OCI-LY1 (cell line): Measurements from ENCODE around the gene CARMIL1.

ENCODE experiments used
- H2AFZ ChIP-seq: fragments of 200-600 bp; sonication (generic), shearing (Covaris generic); 2 replicates; pipeline ENCODE4 v1.6.0; 2014; ENCODE audit warnings: antibody characterized with exemption, mild to moderate bottlenecking, low read length
- H3F3A ChIP-seq: fragments of 200-600 bp; sonication (generic), shearing (Covaris generic); 2 replicates; pipeline ENCODE4 v1.6.0; 2014; ENCODE audit warnings: mild to moderate bottlenecking, antibody characterized with exemption, low read length, moderate library complexity; ENCODE audit not compliant: insufficient read depth
- H3K27ac ChIP-seq: fragments of 200-600 bp; sonication (generic); 2 replicates; pipeline ENCODE4 v1.5.1; 2014; ENCODE audit warnings: low read length, mixed run types, mild to moderate bottlenecking, low read depth; ENCODE audit not compliant: poor library complexity, severe bottlenecking
- H3K27me3 ChIP-seq: fragments of 200-600 bp; sonication (generic); 2 replicates; pipeline ENCODE4 v1.6.0; 2014; ENCODE audit warnings: antibody characterized with exemption, mild to moderate bottlenecking, low read length, moderate library complexity; ENCODE audit not compliant: insufficient read depth
- H3K36me3 ChIP-seq: fragments of 200-600 bp; sonication (generic); 2 replicates; pipeline ENCODE4 v1.6.1; 2014; ENCODE audit warnings: mild to moderate bottlenecking, antibody characterized with exemption, low read length, moderate library complexity, mixed read lengths; ENCODE audit not compliant: insufficient read depth
- H3K4me1 ChIP-seq: fragments of 200-600 bp; sonication (generic); 2 replicates; pipeline ENCODE4 v1.5.1; 2014; ENCODE audit warnings: mild to moderate bottlenecking, low read length, moderate library complexity; ENCODE audit not compliant: insufficient read depth, severe bottlenecking
- H3K4me2 ChIP-seq: fragments of 200-600 bp; sonication (generic), shearing (Covaris generic); 2 replicates; pipeline ENCODE4 v1.6.1; 2014; ENCODE audit warnings: low read length
- H3K4me3 ChIP-seq: fragments of 200-600 bp; sonication (generic); 2 replicates; pipeline ENCODE4 v1.5.1; 2014; ENCODE audit warnings: low read length, low read depth, mild to moderate bottlenecking, mixed read lengths; ENCODE audit not compliant: poor library complexity, severe bottlenecking
- H3K79me2 ChIP-seq: fragments of 200-600 bp; shearing (Covaris generic); 2 replicates; pipeline ENCODE4 v1.6.1; 2016; ENCODE audit warnings: mixed run types, low read length, mixed read lengths; ENCODE audit not compliant: insufficient read depth
- H3K9ac ChIP-seq: fragments of 200-600 bp; sonication (generic), shearing (Covaris generic); 2 replicates; pipeline ENCODE4 v1.6.1; 2014; ENCODE audit warnings: mild to moderate bottlenecking, low read length, mixed read lengths
- H3K9me2 ChIP-seq: fragments of 200-600 bp; sonication (generic), shearing (Covaris generic); 2 replicates; pipeline ENCODE4 v1.6.1; 2014; ENCODE audit warnings: low read depth, mild to moderate bottlenecking, low read length, mixed read lengths
- H3K9me3 ChIP-seq: fragments of 200-600 bp; shearing (Covaris generic); 2 replicates; pipeline ENCODE4 v1.6.1; 2014; ENCODE audit warnings: low read length, mixed read lengths
- H4K20me1 ChIP-seq: fragments of 200-600 bp; sonication (generic), shearing (Covaris generic); 2 replicates; pipeline ENCODE4 v1.6.0; 2016; ENCODE audit warnings: mild to moderate bottlenecking, low read length; ENCODE audit not compliant: insufficient read depth
- EZH2 ChIP-seq: fragments of 200-600 bp; sonication (generic), shearing (Covaris generic); IDR thresholded peaks from 2 replicates; pipeline ENCODE4 v1.8.0; 2017; ENCODE audit warnings: borderline replicate concordance, mixed run types, mild to moderate bottlenecking, antibody characterized with exemption, low read length, moderate library complexity, mixed read lengths
- TF ChIP-seq, protein P1 (sequence below): fragments of 200-600 bp; sonication (generic), shearing (Covaris generic); IDR thresholded peaks from 2 replicates; pipeline ENCODE4 v1.5.1; 2017; ENCODE audit warnings: mild to moderate bottlenecking, antibody characterized with exemption, low read length, moderate library complexity, mixed read lengths

Gene CARMIL1

DNA sequence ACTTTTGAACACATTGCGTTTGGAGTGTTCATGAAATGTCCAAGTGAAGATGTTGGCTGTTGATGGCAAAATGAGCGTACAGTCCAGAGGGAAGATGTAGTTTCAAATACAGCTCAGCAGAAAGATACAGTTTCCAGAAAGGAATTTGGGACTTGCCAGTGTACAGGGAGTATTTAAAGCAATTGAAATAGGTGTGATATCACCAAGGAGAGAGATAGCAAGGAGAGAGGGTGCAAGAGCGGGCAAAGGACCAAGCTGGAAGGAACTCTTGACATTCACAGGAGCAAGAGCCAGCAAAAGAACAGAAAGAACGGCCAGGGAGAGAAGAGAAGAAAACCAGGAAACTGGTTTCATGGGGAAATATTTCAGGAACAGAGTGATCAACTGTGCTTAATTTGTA is 47.8 kb downstream of the CARMIL1 start:
- Histone ChIP-seq H3K4me1 (peaks cover under 1% of the 10 kb centered on the region), H3K9me2 (no peaks in the 10 kb centered on the region), H3K27me3 (no peaks in the 10 kb centered on the region), H3K4me2 (no peak overlapping the region), H3K79me2 (peaks cover 4% of the 10 kb centered on the region; the same call in 1 of the 2 replicates), H4K20me1 (peaks cover 17% of the 10 kb centered on the region), H3K27ac (no peak overlapping the region), H3K9me3 (no peaks in the 10 kb centered on the region), H3K36me3 (no peaks in the 10 kb centered on the region), H3K9ac (no peak overlapping the region), H3K4me3 (no peak overlapping the region), H3F3A (no peaks in the 10 kb centered on the region), H2AFZ (no peak overlapping the region)
- TF ChIP-seq, protein P1, sequence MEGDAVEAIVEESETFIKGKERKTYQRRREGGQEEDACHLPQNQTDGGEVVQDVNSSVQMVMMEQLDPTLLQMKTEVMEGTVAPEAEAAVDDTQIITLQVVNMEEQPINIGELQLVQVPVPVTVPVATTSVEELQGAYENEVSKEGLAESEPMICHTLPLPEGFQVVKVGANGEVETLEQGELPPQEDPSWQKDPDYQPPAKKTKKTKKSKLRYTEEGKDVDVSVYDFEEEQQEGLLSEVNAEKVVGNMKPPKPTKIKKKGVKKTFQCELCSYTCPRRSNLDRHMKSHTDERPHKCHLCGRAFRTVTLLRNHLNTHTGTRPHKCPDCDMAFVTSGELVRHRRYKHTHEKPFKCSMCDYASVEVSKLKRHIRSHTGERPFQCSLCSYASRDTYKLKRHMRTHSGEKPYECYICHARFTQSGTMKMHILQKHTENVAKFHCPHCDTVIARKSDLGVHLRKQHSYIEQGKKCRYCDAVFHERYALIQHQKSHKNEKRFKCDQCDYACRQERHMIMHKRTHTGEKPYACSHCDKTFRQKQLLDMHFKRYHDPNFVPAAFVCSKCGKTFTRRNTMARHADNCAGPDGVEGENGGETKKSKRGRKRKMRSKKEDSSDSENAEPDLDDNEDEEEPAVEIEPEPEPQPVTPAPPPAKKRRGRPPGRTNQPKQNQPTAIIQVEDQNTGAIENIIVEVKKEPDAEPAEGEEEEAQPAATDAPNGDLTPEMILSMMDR, result no peak
- TF ChIP-seq EZH2, result no peak

DNA sequence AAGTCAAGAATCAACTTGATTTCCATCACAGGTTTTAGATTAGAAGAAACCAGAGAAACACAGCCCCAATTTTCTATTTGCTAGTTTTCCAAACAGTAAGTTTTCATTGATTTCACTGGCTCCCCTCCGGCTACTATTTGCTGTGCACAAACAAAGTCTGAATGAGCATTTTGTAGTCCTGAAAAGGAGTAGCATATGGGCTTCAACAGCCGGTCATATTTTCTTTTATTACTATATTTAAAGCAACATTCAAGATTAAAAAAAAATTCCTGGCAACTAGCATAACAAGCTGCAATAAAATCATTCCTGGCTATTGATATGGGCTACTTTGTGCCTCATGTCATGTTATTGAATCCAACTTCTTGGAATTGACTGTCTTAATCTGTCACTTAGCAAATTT is 48.3 kb downstream of the CARMIL1 start:
- Histone ChIP-seq H3F3A (no peaks in the 10 kb centered on the region), H3K9me3 (no peaks in the 10 kb centered on the region), H4K20me1 (peaks cover 17% of the 10 kb centered on the region), H3K4me2 (no peak overlapping the region), H2AFZ (no peak overlapping the region), H3K27ac (no peak overlapping the region), H3K4me1 (peaks cover 5% of the 10 kb centered on the region), H3K4me3 (no peak overlapping the region), H3K9me2 (no peaks in the 10 kb centered on the region), H3K9ac (no peak overlapping the region), H3K27me3 (no peaks in the 10 kb centered on the region), H3K36me3 (no peaks in the 10 kb centered on the region), H3K79me2 (peaks cover 4% of the 10 kb centered on the region; the same call in 1 of the 2 replicates)
- TF ChIP-seq, protein P1, result no peak
- no peak for TF ChIP-seq EZH2

DNA sequence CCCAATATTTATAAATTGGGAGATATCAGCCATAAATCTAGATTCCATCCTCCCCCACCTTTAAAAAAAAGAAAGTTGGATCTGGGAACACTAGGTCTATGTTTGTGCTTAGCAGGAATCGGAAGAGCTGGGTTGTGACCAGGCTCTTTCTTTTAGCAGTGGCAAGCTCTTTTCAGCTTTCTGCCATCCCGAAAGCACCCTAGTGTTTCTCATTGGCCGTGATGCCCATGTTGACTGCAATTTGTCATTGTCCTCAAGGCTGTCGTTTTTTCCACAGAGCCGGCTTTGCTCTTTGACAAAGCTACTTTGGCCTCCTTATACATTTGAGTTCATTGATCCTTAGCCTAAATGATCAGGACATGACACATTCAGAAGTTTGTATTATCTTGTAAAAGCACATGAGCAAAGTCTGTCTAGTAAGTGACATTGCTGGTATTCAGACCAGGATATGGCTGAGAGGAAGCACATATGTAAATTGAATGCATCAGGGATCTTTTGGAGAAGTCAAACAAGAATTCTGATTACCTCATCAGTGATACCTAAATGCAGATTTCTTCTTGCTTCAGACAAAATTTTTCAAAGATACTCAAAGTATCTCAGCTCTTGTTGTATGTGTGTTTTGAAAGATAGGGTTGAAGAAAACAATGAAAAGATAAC is 50.1 kb downstream of the CARMIL1 start:
- Histone ChIP-seq H3K27ac (no peak overlapping the region), H3K27me3 (no peaks in the 10 kb centered on the region), H3K4me3 (no peak overlapping the region), H3K4me1 (peaks cover 11% of the 10 kb centered on the region), H3K9me2 (no peaks in the 10 kb centered on the region), H2AFZ (no peak overlapping the region), H3F3A (no peaks in the 10 kb centered on the region), H3K36me3 (no peaks in the 10 kb centered on the region), H3K79me2 (peaks cover 4% of the 10 kb centered on the region; the same call in 1 of the 2 replicates), H3K9ac (no peak overlapping the region), H3K4me2 (no peak overlapping the region), H4K20me1 (peaks cover 13% of the 10 kb centered on the region; the same call in 1 of the 2 replicates), H3K9me3 (no peaks in the 10 kb centered on the region)
- no peak for TF ChIP-seq EZH2
- TF ChIP-seq, protein P1, result no peak
